Stimulated activated CD8-positive, alpha-beta memory T cell treated with anti-CD3 and anti-CD28 coated beads, Interleukin-7, amount 100 ng/mL, for 24 hours (primary cell): ENCODE data around the gene FLYWCH2.

Source experiments
- DNase-seq: peaks from one replicate; pipeline ENCODE4 v3.0.0-alpha.2; 2020; ENCODE audit warnings: low read depth

FLYWCH2 gene

GRCh38 chr16:2854700-2855309, 28.2 kb upstream of the FLYWCH2 start:
- no peak for DNase-seq

- DNase-seq = no peak
Observed at GRCh38 chr16:2855536-2855935, 27.5 kb upstream of the FLYWCH2 start.

GRCh38 chr16:2856061-2856670, 26.8 kb upstream of the FLYWCH2 start:
- DNase-seq = no peak

- DNase-seq = no peak
Observed at GRCh38 chr16:2856686-2857450, 26.1 kb upstream of the FLYWCH2 start.

GRCh38 chr16:2857451-2858244, 25.4 kb upstream of the FLYWCH2 start, which contains the start of gene PRSS22:
TSS of gene PRSS22 (minus strand) at chr16:2858170. CDS start at chr16:2858104, 66 bp downstream.
- no peak for DNase-seq

- no peak for DNase-seq
Observed at GRCh38 chr16:2858245-2859025, 24.6 kb upstream of the FLYWCH2 start.

GRCh38 chr16:2859686-2860265, 23.2 kb upstream of the FLYWCH2 start:
- DNase-seq = no peak

- DNase-seq = no peak
Observed at GRCh38 chr16:2860826-2861567, 22.0 kb upstream of the FLYWCH2 start.

GRCh38 chr16:2865651-2866050, 17.4 kb upstream of the FLYWCH2 start:
- DNase-seq = no peak

- no peak for DNase-seq
Observed at GRCh38 chr16:2866431-2866830, 16.6 kb upstream of the FLYWCH2 start.

GRCh38 chr16:2867661-2867986, 15.4 kb upstream of the FLYWCH2 start:
- DNase-seq = no peak

- peak; percentile 95 for DNase-seq
Observed at GRCh38 chr16:2867987-2868789, 14.8 kb upstream of the FLYWCH2 start.

- DNase-seq = no peak
Observed at GRCh38 chr16:2871926-2872325, 11.1 kb upstream of the FLYWCH2 start.

GRCh38 chr16:2874032-2874911, 8.7 kb upstream of the FLYWCH2 start:
- DNase-seq = no peak

GRCh38 chr16:2874912-2875362, 8.1 kb upstream of the FLYWCH2 start:
- no peak for DNase-seq

- no peak for DNase-seq
Observed at GRCh38 chr16:2879854-2880508, 3.0 kb upstream of the FLYWCH2 start.

GRCh38 chr16:2881783-2882649, 999 bp upstream of the FLYWCH2 start:
- DNase-seq = no peak
